HL-60 (cell line): ENCODE data around the gene FOXP3.

ENCODE experiments used
- DNase-seq, 2 experiments: peaks; one replicate each; pipeline ENCODE4 v3.0.0-alpha.2; 2010 to 2020; ENCODE audit warnings: low read depth in 1 of 2, low spot score in 1 of 2
- H3K27ac ChIP-seq: fragments of 250-450 bp; sonication (Bioruptor Pico); replicated peaks from 2 replicates; pipeline ENCODE4 v1.5.1; 2020; ENCODE audit warnings: mild to moderate bottlenecking, moderate library complexity
- H3K27me3 ChIP-seq: fragments of 250-450 bp; sonication (Bioruptor Pico); 2 replicates; pipeline ENCODE4 v1.5.1; 2021; ENCODE audit warnings: mild to moderate bottlenecking, moderate library complexity; ENCODE audit not compliant: insufficient read depth, poor library complexity, severe bottlenecking
- H3K4me3 ChIP-seq: replicated peaks from 2 replicates; pipeline ENCODE4 v1.5.1; 2011; ENCODE audit warnings: mild to moderate bottlenecking, control low read depth, low read length; ENCODE audit not compliant: insufficient read depth
- CTCF ChIP-seq: IDR thresholded peaks from one replicate; pipeline ENCODE4 v1.5.1; 2011; ENCODE audit warnings: low read length, control low read depth, inconsistent platforms; ENCODE audit not compliant: insufficient read depth
- GABPA ChIP-seq: IDR thresholded peaks from 2 replicates; pipeline ENCODE4 v1.6.1; 2012; ENCODE audit warnings: low read depth
- POLR2AphosphoS5 ChIP-seq: IDR thresholded peaks from 2 replicates; pipeline ENCODE4 v1.6.1; 2012; ENCODE audit warnings: low read depth
- REST ChIP-seq: IDR thresholded peaks from 2 replicates; pipeline ENCODE4 v1.6.1; 2012; ENCODE audit warnings: low read depth; ENCODE audit not compliant: insufficient replicate concordance
- SPI1 ChIP-seq: IDR thresholded peaks from 2 replicates; pipeline ENCODE4 v1.6.1; 2012; ENCODE audit warnings: low read depth, mild to moderate bottlenecking, borderline replicate concordance

The FOXP3 gene

GRCh38 chrX:49266523-49267445 is 2.3 kb upstream of the FOXP3 start:
- H3K4me3 ChIP-seq: no peak overlapping the region
- DNase-seq: no peak
- H3K27me3 ChIP-seq: no peaks in the 10 kb centered on the region
- H3K27ac ChIP-seq: no peak overlapping the region
- TF ChIP-seq GABPA: no peak
- TF ChIP-seq REST: no peak
- no peak for TF ChIP-seq POLR2AphosphoS5
- no peak for TF ChIP-seq SPI1
- no peak for TF ChIP-seq CTCF

GRCh38 chrX:49263631-49264030 is 879 bp downstream of the FOXP3 start:
- H3K27me3 ChIP-seq: no peaks in the 10 kb centered on the region
- no peak overlapping the region for H3K4me3 ChIP-seq
- no peak overlapping the region for H3K27ac ChIP-seq
- TF ChIP-seq SPI1: no peak
- TF ChIP-seq CTCF: no peak
- no peak for TF ChIP-seq POLR2AphosphoS5
- TF ChIP-seq GABPA: no peak
- no peak for TF ChIP-seq REST
- DNase-seq: no peak

GRCh38 chrX:49262603-49263002 is 1.9 kb downstream of the FOXP3 start:
- DNase-seq: no peak
- no peak overlapping the region for H3K4me3 ChIP-seq
- no peak overlapping the region for H3K27ac ChIP-seq
- H3K27me3 ChIP-seq: no peaks in the 10 kb centered on the region
- TF ChIP-seq SPI1: no peak
- no peak for TF ChIP-seq POLR2AphosphoS5
- TF ChIP-seq GABPA: no peak
- no peak for TF ChIP-seq CTCF
- no peak for TF ChIP-seq REST
